A549 (cell line): Measurements from ENCODE around the gene CXADR. TPM values are rescaled to one million over a fixed set of nuclear protein-coding genes. Genes with fewer than 3 reads are reported as not detected.

Experiments
- ATAC-seq, 2 experiments: fragments of 200-7000 bp in 1 of 2; fragments of >200 bp in 1 of 2; cut with Nextera tagmentation in 1 of 2; cut with Tn5 transposase in 1 of 2; 3 replicates each; pipeline versions ENCODE4 v1.8.0 to v1.9.1; 2018 to 2020; ENCODE audit warnings: mild to moderate bottlenecking in 1 of 2, moderate library complexity in 1 of 2
- CTCF ChIA-PET: fragments of 300-600 bp; sonication (Branson Sonifier 250); formaldehyde crosslinking; extraction: SDS; loops from one replicate; lab custom pipeline; 2021; ENCODE audit warnings: antibody characterized with exemption, inconsistent platforms; lab: Yijun Ruan, JAX
- POLR2A ChIA-PET: fragments of 350-600 bp; formaldehyde crosslinking; extraction: SDS; loops from one replicate; lab custom pipeline; 2021; ENCODE audit warnings: antibody characterized with exemption, inconsistent platforms; lab: Yijun Ruan, JAX
- DNase-seq, 2 experiments: peaks; one replicate each; pipeline versions ENCODE4 v3.0.0 to v3.0.0-alpha.2; 2011 to 2016; ENCODE audit warnings: low read depth in 1 of 2, low spot score in 1 of 2
- FAIRE-seq: peaks from 2 replicates; lab custom pipeline; 2011; peaks lifted over from hg19 to GRCh38; lab: Jason Lieb, UNC
- H3K27ac ChIP-seq, 2 experiments: fragments of >200 bp; sonication (Bioruptor Twin); formaldehyde crosslinking; 3 replicates each; pipeline ENCODE4 v1.5.1; 2016 to 2017
- H3K4me1 ChIP-seq: fragments of >200 bp; sonication (Bioruptor Twin); formaldehyde crosslinking; 3 replicates; pipeline ENCODE4 v1.6.1; 2016
- H3K4me2 ChIP-seq: fragments of >200 bp; sonication (Bioruptor Twin); formaldehyde crosslinking; 3 replicates; pipeline ENCODE4 v1.6.1; 2016
- H3K4me3 ChIP-seq: fragments of >200 bp; sonication (Bioruptor Twin); formaldehyde crosslinking; 3 replicates; pipeline ENCODE4 v1.5.1; 2016
- H3K9me3 ChIP-seq: fragments of >200 bp; sonication (Bioruptor Twin); formaldehyde crosslinking; 3 replicates; pipeline ENCODE4 v1.6.1; 2016
- BHLHE40 ChIP-seq: IDR thresholded peaks from 2 replicates; pipeline ENCODE4 v1.6.1; 2012; ENCODE audit warnings: low read depth, low read length, inconsistent platforms
- CBX8 ChIP-seq: fragments of 200-600 bp; sonication (generic); IDR thresholded peaks from 2 replicates; pipeline ENCODE4 v1.6.1; 2016
- CHD2 ChIP-seq: fragments of 150-350 bp; IDR thresholded peaks from 2 replicates; pipeline ENCODE4 v1.6.1; 2014; ENCODE audit warnings: low read length; ENCODE audit not compliant: partially characterized antibody
- FOSB ChIP-seq: fragments of 250-450 bp; sonication (Bioruptor Pico); IDR thresholded peaks from 2 replicates; pipeline ENCODE4 v1.5.0; 2020; ENCODE audit warnings: mild to moderate bottlenecking, moderate library complexity
- FOSL2 ChIP-seq, 2 experiments: fragments of 450-650 bp in 1 of 2; fragments of >200 bp in 1 of 2; sonication (Bioruptor Twin) in 1 of 2; formaldehyde crosslinking; IDR thresholded peaks; 2 replicates each; pipeline versions ENCODE4 v1.5.0 to v1.6.1; 2016 to 2020; ENCODE audit warnings: mild to moderate bottlenecking in 1 of 2, moderate library complexity in 1 of 2
- GATA3 ChIP-seq: IDR thresholded peaks from 2 replicates; pipeline ENCODE4 v1.6.1; 2012; ENCODE audit warnings: borderline replicate concordance
- HDAC2 ChIP-seq: fragments of 200-600 bp; sonication (generic); IDR thresholded peaks from 2 replicates; pipeline ENCODE4 v1.6.1; 2016
- HOXB5 ChIP-seq: fragments of 250-450 bp; sonication (Bioruptor Pico); IDR thresholded peaks from 2 replicates; pipeline ENCODE4 v1.5.0; 2020; ENCODE audit warnings: mild to moderate bottlenecking, moderate library complexity
- MAFK ChIP-seq: fragments of 450-650 bp; IDR thresholded peaks from 2 replicates; pipeline ENCODE4 v1.6.1; 2014; ENCODE audit not compliant: partially characterized antibody
- NPAS2 ChIP-seq: fragments of 250-450 bp; sonication (Bioruptor Pico); IDR thresholded peaks from 2 replicates; pipeline ENCODE4 v1.8.0; 2022; ENCODE audit warnings: mild to moderate bottlenecking, moderate library complexity, borderline replicate concordance
- PHF8 ChIP-seq: fragments of 200-600 bp; sonication (generic); IDR thresholded peaks from 2 replicates; pipeline ENCODE4 v1.6.1; 2016; ENCODE audit warnings: low read depth, mild to moderate bottlenecking, antibody characterized with exemption, moderate library complexity, borderline replicate concordance
- RARB ChIP-seq: fragments of 250-450 bp; sonication (Bioruptor Pico); IDR thresholded peaks from 2 replicates; pipeline ENCODE4 v1.8.0; 2021; ENCODE audit warnings: mild to moderate bottlenecking, moderate library complexity
- RNF2 ChIP-seq: fragments of 200-600 bp; sonication (generic); IDR thresholded peaks from 2 replicates; pipeline ENCODE4 v1.6.1; 2016; ENCODE audit warnings: low read depth, mild to moderate bottlenecking, antibody characterized with exemption, moderate library complexity, borderline replicate concordance
- SREBF2 ChIP-seq: fragments of 450-650 bp; IDR thresholded peaks from 2 replicates; pipeline ENCODE4 v1.6.1; 2014; ENCODE audit warnings: mild to moderate bottlenecking, moderate library complexity
- TFCP2L1 ChIP-seq: fragments of 250-450 bp; sonication (Bioruptor Pico); IDR thresholded peaks from 2 replicates; pipeline ENCODE4 v1.5.0; 2021; ENCODE audit warnings: mild to moderate bottlenecking
- ZC3H11A ChIP-seq: fragments of 450-650 bp; IDR thresholded peaks from 2 replicates; pipeline ENCODE4 v1.6.1; 2014; ENCODE audit warnings: antibody characterized with exemption, mild to moderate bottlenecking
- ZSCAN20 ChIP-seq: fragments of 250-450 bp; sonication (Bioruptor Pico); IDR thresholded peaks from 2 replicates; pipeline ENCODE4 v1.8.0; 2022; ENCODE audit warnings: mild to moderate bottlenecking, moderate library complexity
- WGBS: methylation state at CpG from one replicate; pipeline ENCODE4 v1.1.6; 2017; ENCODE audit errors: missing lambda C conversion rate; 5-methylcytosine and 5-hydroxymethylcytosine counted together
- polyA plus RNA-seq, 4 experiments: library from polyadenylated mRNA; depleted of rRNA in 3 of 4; stranded (reverse); fragments of >200 nt; fragmentation: RNase III in 1 of 4; extraction: RNeasy Plus Mini Kit Qiagen cat#74134 plus additional on column Dnase treatment in 1 of 4; gene quantifications; 2 replicates in 3 of 4; 3 replicates in 1 of 4; pipeline ENCODE4 v1.2.3, GENCODE V29; 2011 to 2017
- TF ChIP-seq, protein P1 (sequence below): fragments of 200-600 bp; sonication (generic); IDR thresholded peaks from 2 replicates; pipeline ENCODE4 v1.6.1; 2016; ENCODE audit warnings: antibody characterized with exemption, mild to moderate bottlenecking, moderate library complexity
- TF ChIP-seq, protein P2 (sequence below): fragments of >200 bp; sonication (Bioruptor Twin); formaldehyde crosslinking; IDR thresholded peaks from 3 replicates; pipeline ENCODE4 v1.5.1; 2016
- TF ChIP-seq, protein P3 (sequence below): IDR thresholded peaks from 2 replicates; pipeline ENCODE4 v1.6.1; 2012
- TF ChIP-seq, protein P4 (sequence below): fragments of 250-450 bp; sonication (Bioruptor Pico); IDR thresholded peaks from 2 replicates; pipeline ENCODE4 v1.5.0; 2021; ENCODE audit warnings: mild to moderate bottlenecking, moderate library complexity, borderline replicate concordance

Gene CXADR
- polyA plus RNA-seq, 2 of the 4 experiments (the other 2 are of a cell fraction): 7.7 to 21.7 TPM

DNA sequence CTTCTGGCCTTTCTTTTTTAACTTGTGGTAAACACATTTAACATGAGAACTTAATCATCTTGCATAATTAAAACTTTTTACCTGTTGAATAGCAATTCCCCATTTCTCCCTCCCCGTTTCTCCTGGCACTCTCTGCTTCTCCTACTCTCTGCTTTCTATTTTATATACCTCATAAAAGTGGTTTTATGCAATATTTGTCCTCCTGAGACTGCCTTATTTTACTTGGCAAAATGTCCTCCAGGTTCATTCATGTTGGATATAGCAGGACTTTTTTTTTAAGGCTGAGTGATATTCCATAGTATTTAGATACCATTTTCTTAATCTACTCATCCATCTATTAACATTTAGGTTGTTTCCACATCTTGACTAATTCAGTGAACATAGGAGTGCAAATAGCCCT lies 64.9 kb downstream of the CXADR start (continued):
- TF ChIP-seq, protein P1, sequence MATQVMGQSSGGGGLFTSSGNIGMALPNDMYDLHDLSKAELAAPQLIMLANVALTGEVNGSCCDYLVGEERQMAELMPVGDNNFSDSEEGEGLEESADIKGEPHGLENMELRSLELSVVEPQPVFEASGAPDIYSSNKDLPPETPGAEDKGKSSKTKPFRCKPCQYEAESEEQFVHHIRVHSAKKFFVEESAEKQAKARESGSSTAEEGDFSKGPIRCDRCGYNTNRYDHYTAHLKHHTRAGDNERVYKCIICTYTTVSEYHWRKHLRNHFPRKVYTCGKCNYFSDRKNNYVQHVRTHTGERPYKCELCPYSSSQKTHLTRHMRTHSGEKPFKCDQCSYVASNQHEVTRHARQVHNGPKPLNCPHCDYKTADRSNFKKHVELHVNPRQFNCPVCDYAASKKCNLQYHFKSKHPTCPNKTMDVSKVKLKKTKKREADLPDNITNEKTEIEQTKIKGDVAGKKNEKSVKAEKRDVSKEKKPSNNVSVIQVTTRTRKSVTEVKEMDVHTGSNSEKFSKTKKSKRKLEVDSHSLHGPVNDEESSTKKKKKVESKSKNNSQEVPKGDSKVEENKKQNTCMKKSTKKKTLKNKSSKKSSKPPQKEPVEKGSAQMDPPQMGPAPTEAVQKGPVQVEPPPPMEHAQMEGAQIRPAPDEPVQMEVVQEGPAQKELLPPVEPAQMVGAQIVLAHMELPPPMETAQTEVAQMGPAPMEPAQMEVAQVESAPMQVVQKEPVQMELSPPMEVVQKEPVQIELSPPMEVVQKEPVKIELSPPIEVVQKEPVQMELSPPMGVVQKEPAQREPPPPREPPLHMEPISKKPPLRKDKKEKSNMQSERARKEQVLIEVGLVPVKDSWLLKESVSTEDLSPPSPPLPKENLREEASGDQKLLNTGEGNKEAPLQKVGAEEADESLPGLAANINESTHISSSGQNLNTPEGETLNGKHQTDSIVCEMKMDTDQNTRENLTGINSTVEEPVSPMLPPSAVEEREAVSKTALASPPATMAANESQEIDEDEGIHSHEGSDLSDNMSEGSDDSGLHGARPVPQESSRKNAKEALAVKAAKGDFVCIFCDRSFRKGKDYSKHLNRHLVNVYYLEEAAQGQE: no peak
- TF ChIP-seq ZSCAN20 (CRISPR knock-in tag): no peak
- TF ChIP-seq NPAS2 (CRISPR knock-in tag): no peak
- TF ChIP-seq, protein P2, sequence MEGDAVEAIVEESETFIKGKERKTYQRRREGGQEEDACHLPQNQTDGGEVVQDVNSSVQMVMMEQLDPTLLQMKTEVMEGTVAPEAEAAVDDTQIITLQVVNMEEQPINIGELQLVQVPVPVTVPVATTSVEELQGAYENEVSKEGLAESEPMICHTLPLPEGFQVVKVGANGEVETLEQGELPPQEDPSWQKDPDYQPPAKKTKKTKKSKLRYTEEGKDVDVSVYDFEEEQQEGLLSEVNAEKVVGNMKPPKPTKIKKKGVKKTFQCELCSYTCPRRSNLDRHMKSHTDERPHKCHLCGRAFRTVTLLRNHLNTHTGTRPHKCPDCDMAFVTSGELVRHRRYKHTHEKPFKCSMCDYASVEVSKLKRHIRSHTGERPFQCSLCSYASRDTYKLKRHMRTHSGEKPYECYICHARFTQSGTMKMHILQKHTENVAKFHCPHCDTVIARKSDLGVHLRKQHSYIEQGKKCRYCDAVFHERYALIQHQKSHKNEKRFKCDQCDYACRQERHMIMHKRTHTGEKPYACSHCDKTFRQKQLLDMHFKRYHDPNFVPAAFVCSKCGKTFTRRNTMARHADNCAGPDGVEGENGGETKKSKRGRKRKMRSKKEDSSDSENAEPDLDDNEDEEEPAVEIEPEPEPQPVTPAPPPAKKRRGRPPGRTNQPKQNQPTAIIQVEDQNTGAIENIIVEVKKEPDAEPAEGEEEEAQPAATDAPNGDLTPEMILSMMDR: no peak

DNA sequence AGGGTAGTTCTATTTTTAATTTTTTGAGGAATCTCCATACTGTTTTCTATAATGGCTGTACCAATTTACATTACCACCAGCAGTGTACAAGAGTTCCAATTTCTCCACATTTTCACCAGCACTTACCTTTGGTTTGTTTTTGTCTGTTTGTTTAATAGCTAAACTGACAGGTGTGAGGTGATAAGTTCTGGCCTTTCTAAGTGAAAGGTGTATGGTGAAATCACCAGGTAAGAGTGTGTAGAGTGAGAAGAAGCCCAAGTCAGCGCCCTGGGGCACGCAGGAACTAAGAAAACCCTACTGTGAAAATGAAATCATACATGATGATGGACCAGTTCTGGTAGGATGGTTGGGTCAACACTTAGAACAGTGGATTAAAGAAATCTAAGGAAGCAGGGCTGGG lies 65.3 kb downstream of the CXADR start:
- CTCF ChIA-PET: interaction anchor here (1.3 kb wide), 1 partner anchor 11 kb away, joined by 3 read pairs; no protein-coding TSS in a partner anchor
- 94% methylated on average over 2 of the region's 2 CpGs for WGBS

More for the DNA sequence above, 65.3 kb downstream of the CXADR start:
- ATAC-seq: no peak
- Histone ChIP-seq H3K9me3 (no peaks in the 10 kb centered on the region), H3K27ac (no peak overlapping the region), H3K4me2 (no peak overlapping the region), H3K4me1 (no peaks in the 10 kb centered on the region), H3K4me3 (no peak overlapping the region)
- TF ChIP-seq ZSCAN20 (CRISPR knock-in tag): no peak
- no peak for TF ChIP-seq RARB (CRISPR knock-in tag)
- TF ChIP-seq HOXB5 (CRISPR knock-in tag): no peak
- TF ChIP-seq FOSB: no peak
- no peak for TF ChIP-seq NPAS2 (CRISPR knock-in tag)
- no peak for TF ChIP-seq CHD2
- TF ChIP-seq SREBF2: no peak
- no peak for TF ChIP-seq TFCP2L1 (CRISPR knock-in tag)
- TF ChIP-seq RNF2: no peak
- TF ChIP-seq GATA3: no peak
- no peak for TF ChIP-seq PHF8
- no peak for TF ChIP-seq MAFK
- TF ChIP-seq, protein P2: no peak
- no peak for TF ChIP-seq HDAC2
- no peak for TF ChIP-seq ZC3H11A
- TF ChIP-seq BHLHE40: no peak
- TF ChIP-seq, protein P3, sequence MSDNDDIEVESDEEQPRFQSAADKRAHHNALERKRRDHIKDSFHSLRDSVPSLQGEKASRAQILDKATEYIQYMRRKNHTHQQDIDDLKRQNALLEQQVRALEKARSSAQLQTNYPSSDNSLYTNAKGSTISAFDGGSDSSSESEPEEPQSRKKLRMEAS: no peak
- TF ChIP-seq, protein P4, sequence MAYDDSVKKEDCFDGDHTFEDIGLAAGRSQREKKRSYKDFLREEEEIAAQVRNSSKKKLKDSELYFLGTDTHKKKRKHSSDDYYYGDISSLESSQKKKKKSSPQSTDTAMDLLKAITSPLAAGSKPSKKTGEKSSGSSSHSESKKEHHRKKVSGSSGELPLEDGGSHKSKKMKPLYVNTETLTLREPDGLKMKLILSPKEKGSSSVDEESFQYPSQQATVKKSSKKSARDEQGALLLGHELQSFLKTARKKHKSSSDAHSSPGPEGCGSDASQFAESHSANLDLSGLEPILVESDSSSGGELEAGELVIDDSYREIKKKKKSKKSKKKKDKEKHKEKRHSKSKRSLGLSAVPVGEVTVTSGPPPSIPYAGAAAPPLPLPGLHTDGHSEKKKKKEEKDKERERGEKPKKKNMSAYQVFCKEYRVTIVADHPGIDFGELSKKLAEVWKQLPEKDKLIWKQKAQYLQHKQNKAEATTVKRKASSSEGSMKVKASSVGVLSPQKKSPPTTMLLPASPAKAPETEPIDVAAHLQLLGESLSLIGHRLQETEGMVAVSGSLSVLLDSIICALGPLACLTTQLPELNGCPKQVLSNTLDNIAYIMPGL: no peak
- no peak for TF ChIP-seq CBX8
- TF ChIP-seq FOSL2 (IDR thresholded peaks at IDR 0.05): no peak
- no peak for TF ChIP-seq FOSL2 (CRISPR knock-in tag; IDR thresholded peaks at IDR 0.05)
- DNase-seq: no peak
- POLR2A ChIA-PET: no interaction called here
- FAIRE-seq: no peak
